Islet of Langerhans (tissue), 1 donor: ENCODE measurements around the gene TNFRSF11A.

ENCODE experiments used
- FAIRE-seq: peaks from one replicate; lab custom pipeline; 2011; peaks lifted over from hg19 to GRCh38; lab: Jason Lieb, UNC

TNFRSF11A gene

DNA sequence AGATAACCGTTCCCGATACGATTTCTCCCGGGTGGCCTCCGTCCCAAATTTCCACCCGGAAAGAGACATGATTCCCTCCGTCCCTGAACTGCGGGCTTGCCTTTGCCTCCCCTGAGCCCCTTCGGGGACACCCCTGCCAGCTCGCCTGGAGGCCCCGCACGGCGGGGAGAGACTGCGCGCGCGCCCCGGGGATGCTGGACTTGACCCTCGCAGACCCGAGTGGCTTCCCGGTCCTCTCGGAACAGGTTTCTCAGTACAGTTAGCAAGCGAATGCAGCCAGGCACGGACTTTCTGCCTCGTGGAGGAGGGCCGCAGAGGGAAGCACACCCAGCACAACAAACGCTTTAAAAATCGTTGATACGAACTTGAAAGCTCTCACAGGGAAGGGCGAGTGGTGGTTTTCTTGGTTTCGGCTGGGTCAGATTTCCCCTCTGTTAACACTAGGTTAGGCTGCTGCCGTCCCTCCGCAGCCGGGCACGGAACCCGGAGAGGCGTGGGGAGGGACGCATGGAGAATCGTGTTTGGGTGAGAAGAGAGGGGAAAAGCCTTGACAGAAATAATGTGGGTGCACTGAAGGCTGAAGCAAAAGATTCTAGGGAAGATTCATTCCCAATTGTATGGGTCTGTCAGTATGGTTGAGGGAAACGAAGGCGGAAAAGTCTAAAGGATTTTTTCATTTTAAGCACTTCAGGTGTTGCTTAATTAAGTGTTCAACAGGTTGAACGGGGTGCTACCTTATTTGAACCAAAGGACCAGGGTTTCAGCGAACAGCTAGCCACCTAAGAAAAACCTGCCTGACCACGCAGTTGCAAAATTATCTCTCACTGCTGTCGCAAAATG, 916 bp downstream of the TNFRSF11A start:
- no peak for FAIRE-seq

DNA sequence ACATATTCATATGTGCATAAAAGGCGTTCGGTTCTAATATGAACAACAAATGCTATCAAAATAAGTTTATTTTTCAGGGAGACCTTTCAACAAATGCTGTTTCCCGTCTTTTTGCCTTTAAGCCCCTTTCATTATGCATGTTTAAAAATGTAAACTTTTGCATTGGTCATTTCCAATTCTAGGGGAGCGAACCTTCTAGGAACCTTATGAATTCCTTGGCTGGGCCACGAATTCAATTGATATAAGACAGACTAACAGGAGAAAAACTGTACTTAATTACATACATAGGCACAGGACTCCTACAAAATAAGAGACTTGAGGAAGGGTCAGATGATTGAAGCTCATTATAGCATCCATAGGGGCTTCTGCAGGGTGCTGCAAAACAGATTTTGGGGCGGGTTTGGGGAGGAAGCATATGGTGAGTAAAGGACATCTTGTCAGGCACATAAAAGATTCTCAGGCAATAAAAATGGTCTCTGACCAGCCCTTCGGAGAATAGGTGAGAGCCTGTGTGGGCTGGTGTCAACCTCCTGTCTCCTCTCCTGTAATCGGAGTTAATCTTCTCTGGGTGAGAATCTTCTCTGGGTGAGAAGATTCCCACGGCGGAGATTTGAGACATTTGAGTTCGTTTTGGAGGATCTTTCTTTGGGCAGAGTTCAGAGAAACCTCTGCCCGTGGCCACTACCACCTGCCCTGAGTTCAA, 1.7 kb downstream of the TNFRSF11A start:
- FAIRE-seq = no peak

DNA sequence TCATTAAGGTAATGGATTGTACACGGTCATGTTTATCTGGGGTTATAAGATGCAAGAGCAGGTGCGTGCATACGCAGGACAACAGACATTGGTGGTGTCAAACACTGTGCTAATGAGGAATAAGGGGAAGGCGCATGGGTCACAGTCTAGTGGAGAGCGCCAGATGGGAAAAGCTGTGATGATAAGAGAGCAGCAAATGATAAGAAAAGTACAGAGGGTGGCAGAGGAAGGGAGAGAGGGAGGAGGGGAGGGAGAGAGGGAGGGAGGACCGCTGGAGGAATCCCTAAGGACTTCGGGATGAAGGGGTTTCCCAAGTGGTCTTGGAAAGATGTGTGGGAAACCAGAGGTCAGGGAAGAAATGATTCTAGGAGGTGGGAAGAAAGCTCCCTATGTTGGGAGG, 2.9 kb downstream of the TNFRSF11A start:
- no peak for FAIRE-seq

DNA sequence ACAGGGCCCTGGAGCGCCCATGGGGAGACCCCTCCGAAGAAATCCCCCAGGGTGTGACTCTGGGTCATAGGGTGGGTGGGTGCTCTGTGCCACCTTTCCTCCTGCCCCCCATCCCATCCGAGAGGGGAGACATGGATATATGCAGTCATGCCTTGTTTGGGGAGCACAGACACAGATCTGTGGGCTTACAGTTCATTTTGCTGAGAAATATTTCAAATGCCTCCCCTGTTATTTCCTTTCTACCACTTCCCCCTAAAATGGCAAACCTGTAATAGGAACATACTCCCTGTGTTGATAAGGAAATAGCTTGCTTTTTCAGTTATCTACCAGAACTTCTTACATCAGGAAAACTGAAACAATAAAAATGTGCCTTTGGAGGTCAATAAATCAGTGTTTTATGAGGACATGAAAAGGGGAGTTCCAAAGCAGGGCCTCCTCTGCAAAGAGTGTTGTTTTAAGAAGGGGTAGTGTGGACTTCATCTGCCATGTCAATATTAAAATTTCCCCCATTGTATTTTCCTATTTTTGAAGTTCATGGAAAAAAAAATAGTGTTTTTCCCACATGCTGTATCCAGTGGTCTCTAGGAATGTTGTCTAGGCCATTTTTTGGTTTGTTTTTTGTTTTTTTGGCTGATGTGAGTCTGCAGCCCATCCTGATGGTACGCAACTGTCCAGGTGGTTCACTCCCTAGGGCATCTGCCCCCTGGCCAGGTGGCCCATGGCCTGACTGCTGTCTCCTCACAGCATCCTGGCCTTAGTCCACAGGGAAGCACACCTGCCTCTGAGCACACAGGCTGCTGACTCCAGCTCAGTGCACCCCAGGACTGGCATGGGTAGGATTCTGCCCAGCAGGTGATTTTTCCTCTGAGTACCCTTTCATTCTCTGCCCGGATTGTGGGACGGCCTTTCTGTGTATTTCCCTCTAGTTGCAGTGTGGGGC, 3.7 kb downstream of the TNFRSF11A start:
- no peak for FAIRE-seq

DNA sequence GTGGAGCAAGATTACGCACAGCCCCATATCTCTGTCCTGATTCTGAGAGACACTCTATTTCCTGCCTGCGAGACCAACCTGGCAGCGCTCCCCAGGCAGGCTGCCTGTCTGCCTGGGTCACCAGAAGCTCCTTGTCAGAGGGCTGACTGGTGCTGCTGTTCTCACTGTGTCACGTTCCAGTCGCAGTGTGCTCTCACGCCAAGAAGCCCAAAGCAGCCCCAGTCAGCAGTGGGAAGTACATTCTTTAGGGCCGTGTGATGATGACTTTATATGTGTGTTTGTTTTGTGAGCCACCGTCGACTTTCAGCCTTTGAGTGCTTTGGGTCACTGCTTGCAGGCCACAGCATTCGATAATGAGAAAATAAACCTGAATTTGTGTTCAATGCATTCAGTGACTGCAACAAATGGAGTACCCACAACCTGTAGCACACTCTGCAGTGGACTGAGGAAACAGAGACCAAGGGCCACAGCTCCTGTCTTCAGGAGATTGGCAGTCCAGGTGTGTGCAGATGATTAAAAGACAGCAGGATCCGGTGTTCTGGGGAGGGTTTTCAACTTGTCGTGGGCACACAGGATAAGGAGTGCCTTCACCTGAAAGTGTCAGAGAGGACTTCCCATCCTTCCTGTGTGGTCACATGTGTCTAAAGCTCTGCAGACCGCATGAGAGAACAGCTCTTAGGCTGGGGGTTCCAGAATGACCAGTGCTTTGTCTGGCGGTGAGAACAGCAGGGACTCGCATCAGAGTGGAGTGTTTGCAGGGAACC, 4.8 kb downstream of the TNFRSF11A start:
- FAIRE-seq = no peak

DNA sequence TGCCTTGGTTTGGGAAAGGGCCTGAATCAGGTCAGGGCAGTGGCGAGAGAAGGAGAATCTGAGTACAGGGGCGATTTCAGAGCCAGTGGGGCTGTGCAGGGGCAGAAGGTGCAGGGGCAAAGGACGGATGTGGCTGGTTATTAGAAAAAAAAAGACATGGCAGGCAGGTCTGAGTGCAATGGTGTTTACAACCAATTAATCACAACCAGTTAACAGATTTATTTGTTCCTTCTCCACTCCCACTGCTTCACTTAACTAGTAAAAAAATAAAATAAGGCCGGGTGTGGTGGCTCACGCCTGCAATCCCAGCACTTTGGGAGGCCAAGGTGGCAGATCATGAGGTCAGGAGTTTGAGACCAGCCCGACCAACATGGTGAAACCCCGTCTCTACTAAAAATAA, 5.5 kb downstream of the TNFRSF11A start:
- FAIRE-seq = no peak

DNA sequence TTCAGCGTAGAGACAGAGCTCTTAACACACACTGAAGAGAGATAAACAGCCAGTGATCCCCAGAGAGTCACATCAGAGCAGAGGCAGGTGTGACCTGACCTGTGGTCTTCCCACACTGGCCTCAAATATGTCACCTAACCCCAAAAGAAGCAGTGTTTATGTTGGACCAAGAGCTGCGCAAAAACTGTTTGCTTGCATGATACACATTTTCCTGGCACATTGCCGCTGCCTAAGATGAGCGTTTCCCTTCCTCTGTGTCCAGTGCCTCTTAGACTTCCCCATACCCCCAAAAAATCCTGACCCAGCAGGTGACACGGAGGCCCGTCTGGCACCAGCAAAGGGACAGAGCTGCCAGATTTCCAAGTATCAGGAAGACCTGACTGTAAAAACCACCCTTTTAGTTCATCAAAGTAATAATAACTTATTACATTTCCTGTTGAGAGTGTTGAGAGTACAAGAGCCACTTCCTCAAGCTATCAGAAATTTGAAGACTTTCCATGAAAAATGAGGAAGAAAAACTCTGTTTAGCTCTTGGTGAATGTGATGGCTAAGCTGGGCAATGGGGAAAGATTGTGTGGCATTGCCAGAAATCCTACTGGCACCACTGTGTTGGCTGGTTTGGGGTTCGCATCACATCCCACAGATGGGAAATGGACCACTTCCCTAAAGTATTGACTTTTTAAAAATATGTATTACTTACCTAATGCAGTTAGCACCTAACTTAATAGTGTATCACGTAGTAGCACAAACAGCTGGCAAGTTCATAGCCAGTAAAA, 6.7 kb downstream of the TNFRSF11A start:
- no peak for FAIRE-seq

DNA sequence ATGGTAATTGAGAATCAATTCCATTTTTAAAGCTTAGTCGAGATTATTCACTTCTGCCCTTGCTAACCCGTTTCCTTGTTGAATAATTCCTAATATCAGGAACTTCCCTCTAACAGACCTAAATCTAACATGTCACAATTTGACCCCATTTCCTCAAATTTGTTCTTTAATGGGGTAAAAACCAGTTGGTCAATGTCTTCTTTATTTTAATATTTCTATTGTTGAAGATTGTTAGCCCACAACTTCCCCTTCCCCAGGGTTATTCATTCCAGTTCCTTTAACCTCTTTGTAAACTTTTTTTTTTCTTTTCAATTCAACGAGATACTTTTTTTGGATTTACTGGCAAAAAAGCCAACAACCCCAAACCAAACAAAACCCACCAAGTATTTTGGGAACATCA, 7.3 kb downstream of the TNFRSF11A start:
- no peak for FAIRE-seq

DNA sequence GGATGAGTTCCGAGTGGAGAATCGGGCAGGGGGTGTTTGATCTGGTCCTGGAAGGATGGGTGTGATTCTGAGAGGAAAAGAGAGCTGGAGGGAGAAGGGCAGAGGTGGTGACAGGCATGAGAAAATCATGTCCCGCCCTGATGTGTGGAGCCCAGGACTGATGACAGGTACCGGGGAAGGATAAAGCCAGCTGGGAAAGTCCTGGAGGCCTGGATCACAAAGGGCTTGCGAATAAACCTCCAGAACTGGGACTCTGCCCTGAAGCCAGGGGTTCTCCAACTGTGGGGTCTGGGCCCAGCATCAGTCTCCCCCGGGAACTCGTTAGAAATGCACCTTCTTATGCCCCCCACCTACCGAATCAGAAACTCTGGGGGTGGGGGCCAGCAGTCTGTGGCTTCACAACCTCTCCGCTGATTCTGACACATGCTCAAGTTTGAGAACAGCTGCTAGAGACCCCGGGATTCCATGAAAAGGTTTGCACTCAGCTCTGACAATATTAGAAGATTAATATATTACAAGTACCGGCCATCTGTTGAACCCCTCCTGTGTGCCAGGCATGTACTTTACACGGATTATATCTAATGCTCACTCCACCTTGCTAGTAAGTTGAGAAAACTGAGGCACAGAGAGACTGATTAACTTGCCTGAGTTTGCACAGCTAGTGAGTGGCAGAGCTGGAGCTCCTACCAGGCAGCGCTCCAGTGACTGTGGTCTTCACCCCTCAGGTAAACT, 8.0 kb downstream of the TNFRSF11A start:
- FAIRE-seq = no peak

DNA sequence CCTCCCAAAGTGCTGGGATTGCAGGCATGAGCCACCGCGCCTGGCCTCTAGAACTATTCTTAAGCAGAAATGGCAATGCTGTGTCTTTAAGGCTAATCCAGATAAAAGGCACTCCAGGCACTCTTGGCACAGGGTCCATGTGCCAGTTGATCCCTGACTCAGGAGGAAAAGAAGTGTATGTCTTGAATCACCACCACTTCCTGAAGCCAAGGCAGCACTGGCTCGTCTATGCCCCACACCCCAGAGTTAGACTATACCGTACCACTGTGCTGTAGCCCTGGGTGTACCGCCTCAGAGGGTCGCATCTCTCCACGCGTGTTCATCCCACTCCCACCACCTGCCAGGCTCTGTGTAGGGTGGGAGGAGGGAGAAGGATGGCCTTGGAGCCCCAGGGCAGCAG, 9.0 kb downstream of the TNFRSF11A start:
- FAIRE-seq = no peak

DNA sequence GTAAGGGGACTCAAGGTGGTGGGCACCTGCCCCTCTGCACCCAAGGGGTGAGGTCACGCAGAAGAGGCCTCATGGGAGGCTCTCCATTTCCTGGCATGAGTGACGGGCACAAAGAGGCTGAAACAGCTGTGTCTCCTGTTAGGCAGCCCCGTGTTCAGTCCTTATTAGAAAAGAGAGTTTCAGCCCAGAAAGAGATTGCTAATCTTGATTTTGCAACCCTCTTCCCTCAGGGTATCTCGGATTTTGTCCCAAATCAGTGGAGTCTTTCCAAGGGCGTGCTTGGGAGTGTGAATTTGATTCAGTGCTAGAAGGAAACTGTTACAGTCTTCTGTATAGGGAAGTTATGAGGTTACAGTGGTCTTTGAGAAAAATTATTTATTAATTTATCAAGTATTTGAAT, 10.4 kb downstream of the TNFRSF11A start:
- FAIRE-seq = no peak

DNA sequence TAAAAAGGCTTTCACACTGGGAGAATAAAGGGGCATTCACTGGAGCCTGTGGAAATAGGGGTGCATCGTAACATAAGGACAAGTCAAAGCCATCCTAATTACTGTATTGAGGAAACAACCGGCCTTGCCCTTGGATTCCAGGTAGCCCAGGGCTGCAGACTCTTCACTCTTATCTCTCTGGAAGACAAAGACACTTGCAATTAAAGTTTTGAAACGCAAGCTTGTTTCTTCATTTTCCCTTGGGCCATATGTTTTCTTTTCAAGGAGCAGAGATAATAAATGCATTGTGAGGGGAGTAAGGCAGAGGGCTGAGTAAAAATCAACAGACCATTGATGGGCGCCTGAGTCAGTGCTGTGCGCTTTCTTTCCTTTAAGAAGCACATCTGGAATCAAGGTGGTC, 11.5 kb downstream of the TNFRSF11A start:
- FAIRE-seq = no peak

DNA sequence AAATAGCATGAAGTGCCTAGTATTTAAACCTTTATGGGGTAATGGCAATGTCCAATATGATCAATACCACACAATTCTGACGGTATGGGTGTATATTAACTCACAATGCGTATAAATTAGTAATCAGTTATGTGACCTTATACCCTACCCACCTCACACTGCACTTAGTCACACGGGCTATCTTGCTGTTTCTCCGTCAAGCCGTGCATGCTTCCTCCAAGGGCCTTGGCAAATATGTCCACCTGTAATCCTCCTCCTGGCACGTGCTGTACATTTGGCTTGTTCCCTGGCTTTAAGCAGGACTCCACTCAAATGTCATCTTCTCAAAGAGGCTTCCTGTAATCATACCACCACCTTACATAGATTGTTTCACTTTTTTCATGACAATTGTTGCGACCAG, 12.2 kb downstream of the TNFRSF11A start:
- FAIRE-seq = no peak

DNA sequence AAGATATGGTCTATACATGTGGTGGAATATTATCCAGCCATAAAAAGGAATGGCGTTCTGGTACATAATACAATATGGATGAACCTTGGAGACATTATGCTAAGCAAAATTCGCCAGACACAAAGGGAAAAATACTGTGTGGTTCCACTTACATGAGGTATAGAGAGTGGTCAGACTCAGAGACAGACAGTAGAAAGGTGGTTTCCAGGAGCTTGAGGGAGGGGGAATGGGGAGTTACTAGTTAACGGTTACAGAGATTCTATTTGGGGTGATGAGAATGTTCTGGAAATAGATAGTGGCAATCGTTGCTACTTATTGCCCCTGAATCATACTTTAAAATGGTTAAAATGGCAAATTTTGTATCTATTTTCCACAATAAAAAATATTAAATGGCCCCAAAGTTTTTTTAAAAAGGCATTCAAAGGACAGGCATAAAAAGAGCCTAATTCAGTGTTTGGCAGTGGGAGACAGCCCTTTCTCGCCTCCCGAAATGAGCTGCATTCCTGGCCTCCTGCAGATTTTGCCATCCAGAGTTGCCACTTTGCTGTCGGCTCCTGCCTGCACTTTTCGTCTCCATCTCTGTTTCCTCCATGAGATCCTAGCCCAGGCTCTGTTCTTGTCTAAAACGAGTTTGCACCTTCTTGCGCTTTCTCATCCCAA, 13.5 kb downstream of the TNFRSF11A start:
- FAIRE-seq = no peak

DNA sequence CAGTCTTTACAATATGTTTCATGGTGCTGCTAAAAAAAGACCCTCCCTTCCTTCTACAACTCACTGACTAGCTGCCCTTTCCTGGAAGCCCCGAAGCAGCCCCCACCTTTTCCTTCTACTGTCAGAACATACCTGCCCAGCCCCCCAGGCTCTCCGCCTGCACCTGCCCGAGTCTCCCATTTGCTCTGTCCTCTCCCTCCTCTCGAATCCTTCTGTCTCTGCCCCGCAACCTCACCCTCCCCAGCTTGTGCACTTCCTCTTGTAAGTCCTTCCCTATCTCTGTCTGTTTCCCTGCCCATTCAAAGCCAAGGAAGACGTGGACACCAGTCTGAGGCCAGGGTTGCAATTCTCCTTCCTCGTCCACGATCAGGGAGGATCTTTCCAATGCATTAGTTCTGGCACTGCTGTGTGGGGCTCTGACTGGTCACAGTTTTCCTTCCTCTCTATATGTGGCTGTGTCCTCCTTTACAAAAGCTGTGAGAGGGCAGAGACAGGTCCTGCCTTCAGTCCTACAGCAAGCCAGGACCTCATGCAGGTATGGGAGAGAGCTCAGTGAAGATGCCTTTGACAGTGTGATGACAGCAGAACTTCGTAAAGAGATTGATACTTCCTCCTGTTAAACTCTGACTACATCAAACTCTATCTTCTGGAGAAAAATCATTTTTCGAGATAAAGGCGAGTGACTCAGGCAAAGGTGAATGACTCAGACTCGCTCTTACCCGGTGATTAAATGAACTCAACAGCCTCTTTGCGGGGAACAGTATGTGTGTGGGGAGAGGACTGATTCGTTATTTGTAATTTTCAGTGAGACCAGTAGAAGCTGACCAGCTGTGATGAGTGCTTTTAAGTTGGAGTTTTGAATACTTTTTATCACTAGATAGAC, 14.2 kb downstream of the TNFRSF11A start:
- no peak for FAIRE-seq

DNA sequence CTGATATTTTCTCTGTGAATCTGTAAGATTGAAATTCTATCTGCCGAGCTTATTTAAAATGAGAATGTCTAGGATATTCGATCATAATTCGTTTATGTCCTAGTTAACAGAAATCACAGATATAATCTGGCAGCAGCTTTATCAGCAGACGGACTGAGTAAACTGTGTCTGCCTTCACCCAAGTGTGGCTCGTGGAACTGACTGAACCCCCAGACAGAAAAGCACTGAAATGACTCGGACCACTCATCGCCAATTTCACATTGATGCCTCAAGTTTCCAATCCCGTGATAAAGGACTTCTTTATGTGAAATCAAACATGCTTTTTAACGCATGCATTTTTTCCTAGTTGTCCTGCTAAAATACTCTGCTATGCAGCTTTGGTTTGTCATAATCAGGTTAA, 15.9 kb downstream of the TNFRSF11A start:
- FAIRE-seq = no peak

DNA sequence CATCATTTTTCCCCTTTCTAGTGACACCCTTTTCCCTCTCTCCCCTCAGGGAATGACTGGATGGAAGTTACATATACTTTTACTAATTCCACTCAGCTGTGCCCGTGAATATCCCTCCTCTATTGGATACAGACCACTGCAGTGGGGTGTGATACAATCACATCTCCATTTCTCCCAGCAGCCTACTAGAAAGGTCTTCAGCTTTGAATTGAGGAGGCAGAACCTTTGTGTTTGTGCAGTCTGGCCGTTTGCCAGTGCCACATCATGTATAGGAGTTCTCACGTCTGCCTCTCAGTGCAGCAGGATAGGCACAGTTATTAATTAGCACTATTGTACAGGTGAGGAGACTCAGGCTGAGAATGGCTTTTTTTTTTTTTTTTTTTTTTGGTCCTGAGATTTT, 16.4 kb downstream of the TNFRSF11A start:
- FAIRE-seq = no peak

DNA sequence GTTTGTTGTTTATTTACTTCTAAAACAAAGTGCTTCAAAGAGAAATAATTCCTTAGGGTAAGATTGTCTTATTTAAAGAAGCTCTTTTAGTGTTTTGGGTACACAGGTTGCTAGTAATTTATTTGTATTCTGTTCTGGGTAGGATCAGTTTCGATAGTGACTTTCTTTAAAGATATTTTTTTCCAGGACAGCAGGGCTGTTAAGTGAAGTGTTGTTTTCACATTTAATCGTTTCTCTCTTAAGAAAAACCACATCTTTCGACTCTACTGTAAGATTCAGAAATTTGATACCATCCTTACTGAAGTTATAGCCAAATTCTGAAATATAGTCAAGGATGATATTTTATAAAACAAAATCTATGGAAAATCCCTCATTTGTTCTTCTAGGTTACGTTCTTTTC, 17.8 kb downstream of the TNFRSF11A start:
- FAIRE-seq = peak; percentile 60

DNA sequence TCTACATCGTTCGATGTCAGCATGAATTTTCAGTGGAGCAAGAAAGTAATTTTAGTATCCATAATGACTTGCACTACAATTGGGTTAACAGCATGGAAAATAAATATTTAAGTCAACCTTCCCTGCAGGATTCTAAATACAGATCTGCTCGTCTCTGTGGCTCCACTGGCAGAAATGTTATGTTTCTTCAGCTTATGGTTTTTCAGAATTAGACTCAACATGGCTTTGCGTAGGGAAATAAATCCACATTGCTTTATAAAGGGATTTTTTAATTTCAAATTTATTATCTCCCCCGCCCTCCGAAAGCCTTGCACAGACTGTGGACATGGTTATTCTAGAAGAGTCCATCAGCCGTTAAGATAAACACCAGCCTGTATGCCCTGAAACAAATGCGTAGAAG, 18.2 kb downstream of the TNFRSF11A start:
- peak; percentile 58 for FAIRE-seq
